ENCODE measurements around the gene IPMK. TPM values are rescaled to one million over a fixed set of nuclear protein-coding genes. Genes with fewer than 3 reads are reported as not detected.
A peak's percentile ranks its signal among the peaks of the same experiment; 100 is the strongest.

The IPMK gene
- total and polyA plus RNA-seq, 2 donors (not counting 3 experiments of a cell fraction or from before 2014, with no cell fraction given), result 1.4 to 8.1 TPM

DNA sequence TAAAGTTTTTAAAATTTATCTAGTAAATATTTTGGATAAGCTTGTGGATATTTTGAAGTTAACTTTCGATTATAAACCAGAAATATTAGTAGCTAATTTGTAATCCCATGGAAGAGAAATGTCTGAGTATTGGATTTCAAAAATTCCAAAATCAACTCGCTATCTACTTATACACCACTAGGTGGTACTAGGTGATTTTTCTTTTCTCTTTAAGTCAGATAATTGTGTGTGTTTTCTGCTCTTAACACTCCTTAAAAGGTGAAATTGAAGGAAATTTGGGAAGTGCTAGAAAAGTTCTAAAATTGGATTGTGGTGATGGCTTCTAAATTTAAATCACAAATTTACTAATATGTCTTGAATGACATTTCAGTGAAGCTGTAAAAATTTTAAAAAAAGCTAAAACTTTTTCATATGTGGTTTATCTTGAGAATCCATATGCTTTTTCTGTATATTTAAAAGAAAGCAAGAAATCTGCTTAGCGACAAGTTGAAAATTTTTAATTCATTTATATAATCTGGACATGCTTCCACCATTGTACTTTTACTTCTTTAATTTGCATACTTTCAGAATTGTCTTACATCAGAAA is 90.2 kb downstream of the IPMK start:
- BruUV-seq (replicated peaks), result no TSS peak
- ChIA-PET POLR2A (interaction anchor here (0.6 kb wide), 1 partner anchor 113 kb away, joined by 4 read pairs; no protein-coding TSS in a partner anchor), CTCF (interaction anchor here (0.6 to 6.1 kb wide), 20 partner anchors 9 to 353 kb away, joined by 3 to 281 read pairs (median 5); partner anchors contain the start of genes CISD1, IPMK and TFAM)
- intact Hi-C loops (cut with micrococcal nuclease), result loop anchor here (1.0 to 2.0 kb wide), 3 partner anchors 91 to 207 kb away; partner anchors contain the start of gene TFAM
- Histone ChIP-seq H3K79me2 (ENCODE audit: control insufficient read depth, insufficient read depth, low read length) (no peaks in the 10 kb centered on the region), H3K4me3 (replicated peaks in 1 of 3; ENCODE audit: insufficient read depth in 1 of 3, low read depth in 1 of 3, low read length in 3 of 3) (no peak overlapping the region), H2AFZ (ENCODE audit: low read depth, low read length) (no peak overlapping the region), H3K36me3 (ENCODE audit: control insufficient read depth in 2 of 2, extremely low read depth in 1 of 2, insufficient read depth in 2 of 2, low read length in 2 of 2) (no peaks in the 10 kb centered on the region), H3K27ac (ENCODE audit: insufficient read depth, low read depth, low read length) (no peak overlapping the region), H3K9ac (replicated peaks; ENCODE audit: extremely low read depth, insufficient read depth, low read length) (no peak overlapping the region), H4K20me1 (replicated peaks; ENCODE audit: control insufficient read depth, extremely low read depth, insufficient read depth, low read length) (no peaks in the 10 kb centered on the region), H3K9me1 (replicated peaks; ENCODE audit: control insufficient read depth, extremely low read depth, insufficient read depth, low read length) (no peaks in the 10 kb centered on the region), H3K9me3 (replicated peaks; ENCODE audit: control insufficient read depth, insufficient read depth, low read length) (no peaks in the 10 kb centered on the region), H3K27me3 (ENCODE audit: control insufficient read depth in 2 of 2, insufficient read depth in 2 of 2, low read length in 2 of 2) (peaks cover 0 to 3% of the 10 kb centered on the region in 2 experiments), H3K4me1 (ENCODE audit: control insufficient read depth, extremely low read depth, insufficient read depth, low read length) (no peaks in the 10 kb centered on the region), H3K4me2 (ENCODE audit: insufficient read depth, low read length) (no peak overlapping the region)
- TF ChIP-seq GATA2 (IDR thresholded peaks at IDR 0.05; ENCODE audit: insufficient read depth, insufficient read length, low read depth, low read length), result no peak
- no peak for TF ChIP-seq MYC (IDR thresholded peaks at IDR 0.05; ENCODE audit: low read depth, low read length)
- TF ChIP-seq, protein P1, sequence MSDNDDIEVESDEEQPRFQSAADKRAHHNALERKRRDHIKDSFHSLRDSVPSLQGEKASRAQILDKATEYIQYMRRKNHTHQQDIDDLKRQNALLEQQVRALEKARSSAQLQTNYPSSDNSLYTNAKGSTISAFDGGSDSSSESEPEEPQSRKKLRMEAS (IDR thresholded peaks at IDR 0.05; ENCODE audit: insufficient read depth, insufficient read length), result no peak
- no peak for TF ChIP-seq JUN (IDR thresholded peaks at IDR 0.05; ENCODE audit: borderline replicate concordance, insufficient read depth, insufficient read length, low read depth)
- TF ChIP-seq EZH2 (IDR thresholded peaks at IDR 0.05; ENCODE audit: borderline replicate concordance, low read depth, low read length, severe bottlenecking), result no peak
- TF ChIP-seq POLR2AphosphoS5 (IDR thresholded peaks at IDR 0.05; ENCODE audit: insufficient read depth, low read depth, low read length), result no peak
- TF ChIP-seq, protein P2, sequence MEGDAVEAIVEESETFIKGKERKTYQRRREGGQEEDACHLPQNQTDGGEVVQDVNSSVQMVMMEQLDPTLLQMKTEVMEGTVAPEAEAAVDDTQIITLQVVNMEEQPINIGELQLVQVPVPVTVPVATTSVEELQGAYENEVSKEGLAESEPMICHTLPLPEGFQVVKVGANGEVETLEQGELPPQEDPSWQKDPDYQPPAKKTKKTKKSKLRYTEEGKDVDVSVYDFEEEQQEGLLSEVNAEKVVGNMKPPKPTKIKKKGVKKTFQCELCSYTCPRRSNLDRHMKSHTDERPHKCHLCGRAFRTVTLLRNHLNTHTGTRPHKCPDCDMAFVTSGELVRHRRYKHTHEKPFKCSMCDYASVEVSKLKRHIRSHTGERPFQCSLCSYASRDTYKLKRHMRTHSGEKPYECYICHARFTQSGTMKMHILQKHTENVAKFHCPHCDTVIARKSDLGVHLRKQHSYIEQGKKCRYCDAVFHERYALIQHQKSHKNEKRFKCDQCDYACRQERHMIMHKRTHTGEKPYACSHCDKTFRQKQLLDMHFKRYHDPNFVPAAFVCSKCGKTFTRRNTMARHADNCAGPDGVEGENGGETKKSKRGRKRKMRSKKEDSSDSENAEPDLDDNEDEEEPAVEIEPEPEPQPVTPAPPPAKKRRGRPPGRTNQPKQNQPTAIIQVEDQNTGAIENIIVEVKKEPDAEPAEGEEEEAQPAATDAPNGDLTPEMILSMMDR (IDR thresholded peaks at IDR 0.05; ENCODE audit: extremely low read depth in 1 of 2, insufficient read depth in 1 of 2, low read depth in 1 of 2, low read length in 2 of 2), result peak; percentile 32 to 33
- peak; percentile 92 for FAIRE-seq
- dilution Hi-C loops (cut with MboI; ENCODE audit: extremely low pct_ligation_motif_present, low sequenced_read_pairs), result no loop called here
- DNase-seq (ENCODE audit: low read depth, low spot score), result peak; percentile 44

Data from endothelial cell of umbilical vein (primary cell).